OCI-LY1 (cell line): ENCODE data around the gene HOXA5.

Source experiments
- CTCF ChIP-seq: fragments of 200-600 bp; sonication (generic), shearing (Covaris generic); IDR thresholded peaks from 2 replicates; pipeline ENCODE4 v1.5.1; 2017; ENCODE audit warnings: mild to moderate bottlenecking, antibody characterized with exemption, low read length, moderate library complexity, mixed read lengths
- EZH2 ChIP-seq: fragments of 200-600 bp; sonication (generic), shearing (Covaris generic); IDR thresholded peaks from 2 replicates; pipeline ENCODE4 v1.8.0; 2017; ENCODE audit warnings: borderline replicate concordance, mixed run types, mild to moderate bottlenecking, antibody characterized with exemption, low read length, moderate library complexity, mixed read lengths

- TF ChIP-seq CTCF (no peak), EZH2 (no peak)
Observed at GRCh38 chr7:27101957-27102580, 41.4 kb downstream of the HOXA5 start.
